Neural cell (in vitro differentiated cells): ENCODE data around the gene PSMB1. TPM values are rescaled to one million over a fixed set of nuclear protein-coding genes. Genes with fewer than 3 reads are reported as not detected.
"Not testable (repeated sequence)": the region's sequence is repeated elsewhere in the genome, so short reads cannot be mapped to it uniquely, and the experiment has no call there.

ENCODE experiments used
- H2AFZ ChIP-seq: fragments of 200-600, 300-800 bp; sonication (generic), shearing (Covaris generic); 2 replicates; pipeline ENCODE4 v1.6.0; 2014; ENCODE audit warnings: low read depth, mild to moderate bottlenecking, antibody characterized with exemption, low read length, moderate library complexity
- H3F3A ChIP-seq: fragments of 200-600 bp; shearing (Covaris generic); 2 replicates; pipeline ENCODE4 v1.6.1; 2016; ENCODE audit warnings: mild to moderate bottlenecking, moderate library complexity, mixed read lengths, antibody characterized with exemption, low read length; ENCODE audit not compliant: insufficient read depth, poor library complexity, severe bottlenecking
- H3K27ac ChIP-seq: fragments of 200-600, 300-800 bp; sonication (generic), shearing (Covaris generic); 2 replicates; pipeline ENCODE4 v1.5.1; 2014; ENCODE audit warnings: mild to moderate bottlenecking, low read length, moderate library complexity
- H3K27me3 ChIP-seq: fragments of 300-800, 200-600 bp; sonication (generic), shearing (Covaris generic); 2 replicates; pipeline ENCODE4 v1.6.0; 2014; ENCODE audit warnings: mild to moderate bottlenecking, low read depth, low read length, moderate library complexity; ENCODE audit not compliant: insufficient read depth
- H3K36me3 ChIP-seq: fragments of 300-800, 200-600 bp; sonication (generic), shearing (Covaris generic); 2 replicates; pipeline ENCODE4 v1.5.1; 2014; ENCODE audit warnings: mild to moderate bottlenecking, antibody characterized with exemption, low read length, moderate library complexity; ENCODE audit not compliant: insufficient read depth
- H3K4me2 ChIP-seq: fragments of 300-800, 200-600 bp; sonication (generic), shearing (Covaris generic); 2 replicates; pipeline ENCODE4 v1.6.0; 2014; ENCODE audit warnings: mild to moderate bottlenecking, low read length
- H3K4me3 ChIP-seq: fragments of 300-800, 200-600 bp; sonication (generic), shearing (Covaris generic); 2 replicates; pipeline ENCODE4 v1.5.1; 2014; ENCODE audit warnings: mild to moderate bottlenecking, low read length, moderate library complexity
- H3K79me2 ChIP-seq: fragments of 200-600 bp; shearing (Covaris generic); replicated peaks from 2 replicates; pipeline ENCODE4 v1.6.0; 2014; ENCODE audit warnings: mild to moderate bottlenecking, low read length, moderate library complexity; ENCODE audit not compliant: insufficient read depth
- H3K9ac ChIP-seq: fragments of 300-800, 200-600 bp; sonication (generic), shearing (Covaris generic); 2 replicates; pipeline ENCODE4 v1.6.1; 2016; ENCODE audit warnings: mild to moderate bottlenecking, low read length, mixed read lengths
- H3K9me2 ChIP-seq: fragments of 200-600 bp; shearing (Covaris generic); 2 replicates; pipeline ENCODE4 v1.6.1; 2016; ENCODE audit warnings: mild to moderate bottlenecking, low read length, mixed read lengths; ENCODE audit not compliant: insufficient read depth
- H3K9me3 ChIP-seq: fragments of 200-600, 300-800 bp; sonication (generic), shearing (Covaris generic); 2 replicates; pipeline ENCODE4 v1.6.1; 2016; ENCODE audit warnings: mild to moderate bottlenecking, mixed run types, low read length, moderate library complexity, mixed read lengths
- H4K20me1 ChIP-seq: fragments of 200-600 bp; shearing (Covaris generic); 2 replicates; pipeline ENCODE4 v1.6.1; 2016; ENCODE audit warnings: mild to moderate bottlenecking, mixed run types; ENCODE audit not compliant: insufficient read depth
- CTCF ChIP-seq: fragments of 450-650 bp; IDR thresholded peaks from 2 replicates; pipeline ENCODE4 v1.5.1; 2014; ENCODE audit warnings: antibody characterized with exemption, mild to moderate bottlenecking, moderate library complexity; ENCODE audit not compliant: poor library complexity, severe bottlenecking
- EP300 ChIP-seq: fragments of 450-650 bp; conservative IDR thresholded peaks from 2 replicates; pipeline ENCODE4 v1.6.1; 2014; ENCODE audit warnings: antibody characterized with exemption, mild to moderate bottlenecking, moderate library complexity; ENCODE audit not compliant: poor library complexity, severe bottlenecking
- EZH2 ChIP-seq: fragments of 200-600, 300-800 bp; shearing (Covaris generic), sonication (generic); IDR thresholded peaks from 2 replicates; pipeline ENCODE4 v1.6.1; 2014; ENCODE audit warnings: antibody characterized with exemption, low read length, borderline replicate concordance, mild to moderate bottlenecking; ENCODE audit not compliant: insufficient read depth, poor library complexity, severe bottlenecking
- MXI1 ChIP-seq: fragments of 450-650 bp; conservative IDR thresholded peaks from 2 replicates; pipeline ENCODE4 v1.6.1; 2014; ENCODE audit warnings: antibody characterized with exemption, mild to moderate bottlenecking; ENCODE audit not compliant: poor library complexity, severe bottlenecking
- POLR2AphosphoS5 ChIP-seq: IDR thresholded peaks from 2 replicates; pipeline ENCODE4 v1.6.1; 2012
- RAD21 ChIP-seq: fragments of 450-650 bp; conservative IDR thresholded peaks from 2 replicates; pipeline ENCODE4 v1.6.1; 2014; ENCODE audit warnings: antibody characterized with exemption, mild to moderate bottlenecking, moderate library complexity
- REST ChIP-seq: IDR thresholded peaks from 2 replicates; pipeline ENCODE4 v1.6.1; 2012; ENCODE audit warnings: borderline replicate concordance
- SMC3 ChIP-seq: fragments of 450-650 bp; conservative IDR thresholded peaks from 2 replicates; pipeline ENCODE4 v1.6.1; 2014; ENCODE audit warnings: antibody characterized with exemption, mild to moderate bottlenecking, moderate library complexity; ENCODE audit not compliant: poor library complexity
- TAF1 ChIP-seq: IDR thresholded peaks from 2 replicates; pipeline ENCODE4 v1.6.1; 2012; ENCODE audit warnings: low read depth
- polyA plus RNA-seq: library from polyadenylated mRNA; depleted of rRNA; stranded (reverse); fragments of >200 nt; gene quantifications from 2 replicates; pipeline ENCODE4 v1.2.3, GENCODE V29; 2014

The PSMB1 gene
- polyA plus RNA-seq, 1 donor from 2014 or later = 365 TPM

- Histone ChIP-seq H3K27ac (no peak overlapping the region), H3K9me3 (no peaks in the 10 kb centered on the region), H3K9ac (no peak overlapping the region), H3K79me2 (no peaks in the 10 kb centered on the region), H2AFZ (no peak overlapping the region), H3K4me3 (no peak overlapping the region), H3K36me3 (no peaks in the 10 kb centered on the region), H3F3A (no peaks in the 10 kb centered on the region), H3K9me2 (no peaks in the 10 kb centered on the region), H4K20me1 (no peaks in the 10 kb centered on the region), H3K27me3 (no peaks in the 10 kb centered on the region), H3K4me2 (no peak overlapping the region)
- TF ChIP-seq REST (no peak), SMC3 (no peak), TAF1 (no peak), RAD21 (no peak), EZH2 (no peak), POLR2AphosphoS5 (no peak), EP300 (no peak), CTCF (no peak), MXI1 (no peak)
These were observed 42.5 kb downstream of the PSMB1 start for GRCh38 chr6:170510631-170511030.

- H3K4me3 ChIP-seq = no peak overlapping the region
- H3K9me2 ChIP-seq = no peaks in the 10 kb centered on the region
- no peaks in the 10 kb centered on the region for H3F3A ChIP-seq
- no peaks in the 10 kb centered on the region for H4K20me1 ChIP-seq
- no peak overlapping the region for H3K9ac ChIP-seq
- H3K79me2 ChIP-seq = no peaks in the 10 kb centered on the region
- no peak for TF ChIP-seq RAD21
- no peak for TF ChIP-seq MXI1
- TF ChIP-seq REST = no peak
- no peak for TF ChIP-seq CTCF
- TF ChIP-seq POLR2AphosphoS5 = no peak
- TF ChIP-seq EZH2 = no peak
- TF ChIP-seq EP300 = no peak
- TF ChIP-seq TAF1 = no peak
- TF ChIP-seq SMC3 = no peak
- no peak overlapping the region for H3K27ac ChIP-seq
- no peaks in the 10 kb centered on the region for H3K9me3 ChIP-seq
- H3K36me3 ChIP-seq = no peaks in the 10 kb centered on the region
- H2AFZ ChIP-seq = no peak overlapping the region
- H3K4me2 ChIP-seq = no peak overlapping the region
- H3K27me3 ChIP-seq = no peaks in the 10 kb centered on the region
These were observed 43.4 kb downstream of the PSMB1 start for GRCh38 chr6:170509723-170510018.

- H3K27me3 ChIP-seq, H3K9ac ChIP-seq, H3K4me3 ChIP-seq, H3F3A ChIP-seq, H2AFZ ChIP-seq, H3K27ac ChIP-seq, H3K4me2 ChIP-seq, H3K9me2 ChIP-seq, H4K20me1 ChIP-seq, H3K9me3 ChIP-seq, H3K36me3 ChIP-seq, H3K79me2 ChIP-seq: not testable (repeated sequence)
These were observed 44.0 kb downstream of the PSMB1 start for GRCh38 chr6:170508892-170509722.
